D341Med (cell line): ENCODE results near the gene CAPN11.
A peak's percentile ranks its signal among the peaks of the same experiment; 100 is the strongest.
"Not testable (repeated sequence)": the region's sequence is repeated elsewhere in the genome, so short reads cannot be mapped to it uniquely, and the experiment has no call there.

ENCODE experiments used
- DNase-seq: peaks from one replicate; pipeline ENCODE4 v3.0.0; 2012; ENCODE audit warnings: low spot score

The CAPN11 gene

GRCh38 chr6:44131892-44132291, 26.7 kb upstream of the CAPN11 start:
- DNase-seq: no peak

- DNase-seq: no peak
Observed at GRCh38 chr6:44132476-44132875, 26.1 kb upstream of the CAPN11 start.

- peak; percentile 80 for DNase-seq
Observed at GRCh38 chr6:44133003-44133931, 25.4 kb upstream of the CAPN11 start.

- DNase-seq: no peak
Observed at GRCh38 chr6:44133981-44134711, 24.5 kb upstream of the CAPN11 start.

GRCh38 chr6:44135173-44135758, 23.4 kb upstream of the CAPN11 start:
- DNase-seq: no peak

- no peak for DNase-seq
Observed at GRCh38 chr6:44135875-44136274, 22.7 kb upstream of the CAPN11 start.

- DNase-seq: no peak
Observed at GRCh38 chr6:44138717-44139350, 19.8 kb upstream of the CAPN11 start.

- DNase-seq: no peak
Observed at GRCh38 chr6:44139351-44139743, 19.3 kb upstream of the CAPN11 start.

GRCh38 chr6:44142835-44143234, 15.8 kb upstream of the CAPN11 start:
- DNase-seq: no peak

- DNase-seq: no peak
Observed at GRCh38 chr6:44143731-44144130, 14.9 kb upstream of the CAPN11 start.

GRCh38 chr6:44144536-44144935, 14.1 kb upstream of the CAPN11 start:
- DNase-seq: not testable (repeated sequence)

- no peak for DNase-seq
Observed at GRCh38 chr6:44145839-44146238, 12.8 kb upstream of the CAPN11 start.

GRCh38 chr6:44146685-44147084, 11.9 kb upstream of the CAPN11 start:
- DNase-seq: no peak

- no peak for DNase-seq
Observed at GRCh38 chr6:44147256-44147655, 11.4 kb upstream of the CAPN11 start.

- no peak for DNase-seq
Observed at GRCh38 chr6:44148306-44148705, 10.3 kb upstream of the CAPN11 start.

GRCh38 chr6:44149369-44150012, 9.1 kb upstream of the CAPN11 start:
- no peak for DNase-seq

GRCh38 chr6:44150317-44150917, 8.2 kb upstream of the CAPN11 start:
- DNase-seq: no peak

- peak; percentile 94 for DNase-seq
Observed at GRCh38 chr6:44151348-44152108, 7.1 kb upstream of the CAPN11 start.

GRCh38 chr6:44152109-44152461, 6.5 kb upstream of the CAPN11 start:
- no peak for DNase-seq

- no peak for DNase-seq
Observed at GRCh38 chr6:44152533-44152932, 6.1 kb upstream of the CAPN11 start.

- no peak for DNase-seq
Observed at GRCh38 chr6:44154067-44154466, 4.6 kb upstream of the CAPN11 start.
